Left hindlimb (tissue), 1 donor: Measurements from ENCODE around the gene RASSF5.

Source experiments
- DNase-seq: peaks from one replicate; pipeline ENCODE4 v3.0.0-alpha.2; 2018

RASSF5 gene

GRCh38 chr1:206498685-206499084 lies 8.6 kb upstream of the RASSF5 start:
- DNase-seq: no peak

GRCh38 chr1:206500046-206500445 lies 7.3 kb upstream of the RASSF5 start:
- peak; percentile 17 for DNase-seq

- DNase-seq: no peak
These were observed 5.5 kb upstream of the RASSF5 start for GRCh38 chr1:206501881-206502280.

- DNase-seq: no peak
These were observed 4.9 kb upstream of the RASSF5 start for GRCh38 chr1:206502403-206502802.

- DNase-seq: peak; percentile 2
These were observed 4.5 kb upstream of the RASSF5 start for GRCh38 chr1:206502812-206503211.

GRCh38 chr1:206503591-206504362 lies 3.6 kb upstream of the RASSF5 start:
- DNase-seq: peak; percentile 76

- DNase-seq: no peak
These were observed 3.0 kb upstream of the RASSF5 start for GRCh38 chr1:206504363-206504713.

GRCh38 chr1:206505702-206506355 lies 1.5 kb upstream of the RASSF5 start:
- peak; percentile 25 for DNase-seq

- peak; percentile 10 for DNase-seq
These were observed 687 bp upstream of the RASSF5 start for GRCh38 chr1:206506405-206507283.

- peak; percentile 22 for DNase-seq
These were observed 979 bp downstream of the RASSF5 start for GRCh38 chr1:206508130-206508889.

- DNase-seq: peak; percentile 53
These were observed 1.6 kb downstream of the RASSF5 start for GRCh38 chr1:206508956-206509355.

- peak; percentile 4 for DNase-seq
These were observed 2.4 kb downstream of the RASSF5 start for GRCh38 chr1:206509612-206510257.

- peak; percentile 8 for DNase-seq
These were observed 3.0 kb downstream of the RASSF5 start for GRCh38 chr1:206510371-206510770.

GRCh38 chr1:206511362-206512057 lies 4.2 kb downstream of the RASSF5 start:
- peak; percentile 28 for DNase-seq

GRCh38 chr1:206512058-206512850 lies 4.9 kb downstream of the RASSF5 start:
- DNase-seq: peak; percentile 16

- no peak for DNase-seq
These were observed 5.5 kb downstream of the RASSF5 start for GRCh38 chr1:206512851-206513180.

- peak; percentile 90 for DNase-seq
These were observed 6.2 kb downstream of the RASSF5 start for GRCh38 chr1:206513312-206514111.

GRCh38 chr1:206514813-206515387 lies 7.6 kb downstream of the RASSF5 start:
- DNase-seq: no peak

GRCh38 chr1:206516728-206516990 lies 9.3 kb downstream of the RASSF5 start:
- peak; percentile 17 for DNase-seq

- peak; percentile 10 for DNase-seq
These were observed 10.5 kb downstream of the RASSF5 start for GRCh38 chr1:206517784-206518183.
